ENCODE results near the gene GALNT10.

GRCh38 chr5:154418344-154418820 lies 227.8 kb downstream of the GALNT10 start:
- TF ChIP-seq CTCF (IDR thresholded peaks at IDR 0.05), result no peak
- TF ChIP-seq POLR2A (IDR thresholded peaks at IDR 0.05), result no peak
